Measurements from ENCODE around the gene TEX2. TPM values are rescaled to one million over a fixed set of nuclear protein-coding genes. Genes with fewer than 3 reads are reported as not detected.

TEX2 gene
- total and polyA plus RNA-seq, 9 of the 15 experiments (the other 6 are each of a cell fraction or from before 2014, with no cell fraction given): 4.1 to 27.6 (median 19.3) TPM

DNA sequence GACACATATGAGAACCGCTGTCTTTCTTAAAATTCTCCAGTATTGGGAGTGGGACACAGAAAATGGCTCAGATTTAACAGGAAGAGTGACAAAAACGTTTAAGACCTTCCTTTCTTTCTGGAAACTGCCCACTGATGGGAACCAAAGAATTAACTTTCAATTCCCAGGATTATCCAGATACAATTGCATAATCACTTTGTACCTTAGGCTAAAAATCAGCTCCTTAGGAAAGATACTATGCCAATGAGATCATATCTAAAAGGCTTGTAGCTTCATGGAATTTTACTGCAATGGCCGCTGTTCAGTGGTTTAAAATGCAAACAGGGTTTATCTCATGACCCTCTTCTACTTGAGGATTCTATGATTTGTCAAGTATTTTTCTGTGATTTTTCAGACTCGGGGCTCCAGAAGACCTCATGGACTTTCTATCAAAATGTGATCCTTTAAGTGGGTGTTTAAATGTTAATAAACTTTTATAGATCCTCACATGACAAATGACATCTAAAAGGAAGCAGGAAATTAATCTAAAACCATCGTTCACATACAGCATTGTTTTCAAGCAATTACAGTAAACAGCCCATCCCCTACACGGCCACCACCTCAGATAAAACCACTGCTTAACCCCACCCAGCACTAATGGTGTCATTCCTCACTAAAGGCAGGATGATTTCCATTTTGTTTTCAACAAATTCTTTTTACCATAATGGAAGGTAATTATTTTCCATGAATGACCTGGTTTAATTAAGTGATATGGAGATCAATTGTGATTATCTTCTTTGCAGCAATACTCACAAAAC, 101.5 kb downstream of the TEX2 start:
- no peak for TF ChIP-seq SAP30 (IDR thresholded peaks at IDR 0.05; ENCODE audit: borderline replicate concordance, insufficient read depth, low read depth, low read length, poor library complexity, severe bottlenecking)
- no peak for TF ChIP-seq RBM14 (IDR thresholded peaks at IDR 0.05; ENCODE audit: borderline replicate concordance, insufficient read depth, low read depth, low read length)
- no peak for TF ChIP-seq ASH1L (IDR thresholded peaks at IDR 0.05; ENCODE audit: borderline replicate concordance, low read depth, partially characterized antibody)
- TF ChIP-seq, protein P1, sequence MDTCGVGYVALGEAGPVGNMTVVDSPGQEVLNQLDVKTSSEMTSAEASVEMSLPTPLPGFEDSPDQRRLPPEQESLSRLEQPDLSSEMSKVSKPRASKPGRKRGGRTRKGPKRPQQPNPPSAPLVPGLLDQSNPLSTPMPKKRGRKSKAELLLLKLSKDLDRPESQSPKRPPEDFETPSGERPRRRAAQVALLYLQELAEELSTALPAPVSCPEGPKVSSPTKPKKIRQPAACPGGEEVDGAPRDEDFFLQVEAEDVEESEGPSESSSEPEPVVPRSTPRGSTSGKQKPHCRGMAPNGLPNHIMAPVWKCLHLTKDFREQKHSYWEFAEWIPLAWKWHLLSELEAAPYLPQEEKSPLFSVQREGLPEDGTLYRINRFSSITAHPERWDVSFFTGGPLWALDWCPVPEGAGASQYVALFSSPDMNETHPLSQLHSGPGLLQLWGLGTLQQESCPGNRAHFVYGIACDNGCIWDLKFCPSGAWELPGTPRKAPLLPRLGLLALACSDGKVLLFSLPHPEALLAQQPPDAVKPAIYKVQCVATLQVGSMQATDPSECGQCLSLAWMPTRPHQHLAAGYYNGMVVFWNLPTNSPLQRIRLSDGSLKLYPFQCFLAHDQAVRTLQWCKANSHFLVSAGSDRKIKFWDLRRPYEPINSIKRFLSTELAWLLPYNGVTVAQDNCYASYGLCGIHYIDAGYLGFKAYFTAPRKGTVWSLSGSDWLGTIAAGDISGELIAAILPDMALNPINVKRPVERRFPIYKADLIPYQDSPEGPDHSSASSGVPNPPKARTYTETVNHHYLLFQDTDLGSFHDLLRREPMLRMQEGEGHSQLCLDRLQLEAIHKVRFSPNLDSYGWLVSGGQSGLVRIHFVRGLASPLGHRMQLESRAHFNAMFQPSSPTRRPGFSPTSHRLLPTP (IDR thresholded peaks at IDR 0.05; ENCODE audit: borderline replicate concordance, extremely low read depth, insufficient read length): no peak
- no peak for TF ChIP-seq YY1 (IDR thresholded peaks at IDR 0.05; ENCODE audit: borderline replicate concordance in 1 of 3, control insufficient read depth in 1 of 3, extremely low read depth in 1 of 3, insufficient read depth in 3 of 3, insufficient read length in 1 of 3, insufficient replicate concordance in 2 of 3, low read depth in 1 of 3, low read length in 2 of 3)
- TF ChIP-seq MECOM (CRISPR knock-in tag; IDR thresholded peaks at IDR 0.05): no peak
- TF ChIP-seq, protein P2, sequence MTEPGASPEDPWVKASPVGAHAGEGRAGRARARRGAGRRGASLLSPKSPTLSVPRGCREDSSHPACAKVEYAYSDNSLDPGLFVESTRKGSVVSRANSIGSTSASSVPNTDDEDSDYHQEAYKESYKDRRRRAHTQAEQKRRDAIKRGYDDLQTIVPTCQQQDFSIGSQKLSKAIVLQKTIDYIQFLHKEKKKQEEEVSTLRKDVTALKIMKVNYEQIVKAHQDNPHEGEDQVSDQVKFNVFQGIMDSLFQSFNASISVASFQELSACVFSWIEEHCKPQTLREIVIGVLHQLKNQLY (CRISPR knock-in tag; conservative IDR thresholded peaks at IDR 0.05): no peak
- TF ChIP-seq RFX5 (IDR thresholded peaks at IDR 0.05; ENCODE audit: low read depth, low read length): no peak
- no peak for TF ChIP-seq ZNF121 (CRISPR knock-in tag; conservative IDR thresholded peaks at IDR 0.05)
- TF ChIP-seq IFI16 (CRISPR knock-in tag; IDR thresholded peaks at IDR 0.05): no peak
- TF ChIP-seq GATA2 (CRISPR knock-in tag; IDR thresholded peaks at IDR 0.05): no peak
- TF ChIP-seq, protein P3, sequence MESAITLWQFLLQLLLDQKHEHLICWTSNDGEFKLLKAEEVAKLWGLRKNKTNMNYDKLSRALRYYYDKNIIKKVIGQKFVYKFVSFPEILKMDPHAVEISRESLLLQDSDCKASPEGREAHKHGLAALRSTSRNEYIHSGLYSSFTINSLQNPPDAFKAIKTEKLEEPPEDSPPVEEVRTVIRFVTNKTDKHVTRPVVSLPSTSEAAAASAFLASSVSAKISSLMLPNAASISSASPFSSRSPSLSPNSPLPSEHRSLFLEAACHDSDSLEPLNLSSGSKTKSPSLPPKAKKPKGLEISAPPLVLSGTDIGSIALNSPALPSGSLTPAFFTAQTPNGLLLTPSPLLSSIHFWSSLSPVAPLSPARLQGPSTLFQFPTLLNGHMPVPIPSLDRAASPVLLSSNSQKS (CRISPR knock-in tag; IDR thresholded peaks at IDR 0.05): no peak
- intact Hi-C loops (cut with micrococcal nuclease): no loop called here
- WGBS (ENCODE audit: insufficient coverage, low coverage, missing lambda C conversion rate): 59% methylated on average over 6 of the region's 6 CpGs
- H3K27ac ChIP-seq (ENCODE audit: extremely low read depth, low read depth, low read length): no peak overlapping the region
- no peaks in the 10 kb centered on the region for H3K9me3 ChIP-seq (replicated peaks; ENCODE audit: control insufficient read depth, insufficient read depth, low read depth, low read length)
- H4K20me1 ChIP-seq (replicated peaks; ENCODE audit: control insufficient read depth, insufficient read depth, low read length): no peaks in the 10 kb centered on the region
- no peak overlapping the region for H3K4me2 ChIP-seq (ENCODE audit: insufficient read depth, low read length)
- H3K9ac ChIP-seq (ENCODE audit: insufficient read depth in 1 of 2, low read depth in 2 of 2, low read length in 2 of 2): no peak overlapping the region
- H3K4me1 ChIP-seq (replicated peaks in 1 of 2; ENCODE audit: control insufficient read depth in 2 of 2, insufficient read depth in 2 of 2, low read length in 2 of 2): no peaks in the 10 kb centered on the region
- POLR2A ChIA-PET: interaction anchor here (2.1 kb wide), 1 partner anchor 16 kb away, joined by 7 read pairs; no protein-coding TSS in a partner anchor
- in situ Hi-C loops (cut with MboI): no loop called here
- H3K9me1 ChIP-seq (ENCODE audit: control insufficient read depth, insufficient read depth, low read length): no peaks in the 10 kb centered on the region
- FAIRE-seq (no peak), DNase-seq (ENCODE audit: extremely low read depth in 1 of 4, low spot score in 3 of 4) (no peak), ATAC-seq (no peak)
- H3K36me3 ChIP-seq (ENCODE audit: control insufficient read depth, insufficient read depth, low read length): peaks cover 54% of the 10 kb centered on the region
- H3K79me2 ChIP-seq (ENCODE audit: control insufficient read depth, insufficient read depth, low read length): no peaks in the 10 kb centered on the region
- H3K27me3 ChIP-seq (ENCODE audit: control insufficient read depth in 2 of 2, insufficient read depth in 2 of 2, low read length in 2 of 2): no peaks in the 10 kb centered on the region
- CTCF ChIA-PET (ENCODE audit: low intra/inter-chr PET ratio): no interaction called here
- no TSS peak for BruUV-seq (replicated peaks)
- H2AFZ ChIP-seq (ENCODE audit: low read depth, low read length): no peak overlapping the region
- H3K4me3 ChIP-seq: no peak overlapping the region
